DMS114 treated with DMSO at 0.1 percent for 48 hours (cell line): Measurements from ENCODE around the gene PLEKHG1.

ENCODE experiments used
- DNase-seq: peaks from one replicate; lab custom pipeline; 2025; ENCODE audit not compliant: unreplicated experiment; lab: John Stamatoyannopoulos, UW

Gene PLEKHG1

GRCh38 chr6:150599199-150600009 lies at the start of gene PLEKHG1:
PLEKHG1 (plus strand) TSS chr6:150599885; CDS start chr6:150733682, 133,797 bp downstream.
- DNase-seq: no peak

GRCh38 chr6:150550244-150550643 lies 49.4 kb upstream of the PLEKHG1 start:
- no peak for DNase-seq

GRCh38 chr6:150557043-150557599 lies 42.6 kb upstream of the PLEKHG1 start:
- DNase-seq: no peak

DNA sequence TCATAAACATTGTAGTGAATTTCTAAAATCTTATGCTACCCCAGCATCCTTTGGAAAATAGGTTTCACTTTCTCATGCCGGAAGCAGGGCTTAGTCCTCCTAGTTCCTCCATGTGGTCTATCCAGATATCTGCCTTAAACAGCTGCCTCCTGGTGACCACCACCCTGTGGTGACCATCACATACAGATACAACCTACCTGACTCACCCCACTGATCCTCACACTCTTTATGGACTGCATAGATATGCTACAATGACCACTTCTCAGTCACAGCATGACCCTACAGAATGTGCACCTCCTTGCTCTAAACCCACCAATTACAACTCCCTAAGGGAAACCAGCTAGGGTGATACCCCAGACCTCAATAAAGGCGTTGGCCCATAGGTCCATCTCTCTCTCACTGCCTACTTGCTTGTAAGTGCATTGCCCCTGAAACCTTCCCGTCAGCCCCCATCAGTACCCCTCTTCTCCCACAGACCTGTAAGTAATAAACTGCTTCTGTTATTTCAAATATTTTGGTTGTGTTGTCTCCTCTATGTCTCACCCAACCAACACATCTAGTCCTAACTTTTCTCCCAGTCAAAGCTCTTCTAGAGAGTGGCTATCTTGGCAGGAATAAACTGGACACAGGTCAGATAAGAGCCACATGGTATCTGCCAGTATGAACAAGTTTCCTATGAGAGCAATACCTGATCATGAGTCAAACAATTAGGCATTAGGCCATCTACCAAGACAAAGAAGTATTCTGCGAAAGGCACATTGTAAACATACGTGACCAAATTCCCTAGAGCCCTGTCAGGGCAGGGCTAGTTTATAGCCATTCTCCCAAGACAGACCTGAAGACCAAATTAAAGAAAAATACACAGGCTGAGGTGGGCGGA lies 39.4 kb upstream of the PLEKHG1 start:
- no peak for DNase-seq

- DNase-seq: no peak
These were observed 38.8 kb upstream of the PLEKHG1 start for GRCh38 chr6:150560884-150561219.

DNA sequence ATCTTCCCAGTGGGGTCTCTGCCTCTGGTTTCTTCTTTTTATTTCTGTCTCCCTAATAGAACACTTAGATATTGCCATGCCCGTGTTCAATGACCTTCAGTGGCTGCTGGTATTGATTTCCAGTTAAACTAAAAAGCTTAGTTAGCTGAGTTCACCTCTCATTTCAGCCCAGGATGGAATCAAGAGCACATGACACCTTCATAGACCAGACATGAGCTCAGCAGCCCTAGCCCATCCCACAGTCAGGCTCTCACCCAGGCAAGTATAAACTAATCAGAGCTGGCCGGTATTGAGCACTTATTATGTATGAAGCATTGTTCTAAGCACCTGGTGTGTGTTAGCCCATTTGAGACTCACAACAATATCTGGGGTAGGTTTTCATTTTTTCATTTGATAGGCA lies 33.7 kb upstream of the PLEKHG1 start:
- DNase-seq: no peak

- DNase-seq: no peak
These were observed 33.2 kb upstream of the PLEKHG1 start for GRCh38 chr6:150566486-150566885.

DNA sequence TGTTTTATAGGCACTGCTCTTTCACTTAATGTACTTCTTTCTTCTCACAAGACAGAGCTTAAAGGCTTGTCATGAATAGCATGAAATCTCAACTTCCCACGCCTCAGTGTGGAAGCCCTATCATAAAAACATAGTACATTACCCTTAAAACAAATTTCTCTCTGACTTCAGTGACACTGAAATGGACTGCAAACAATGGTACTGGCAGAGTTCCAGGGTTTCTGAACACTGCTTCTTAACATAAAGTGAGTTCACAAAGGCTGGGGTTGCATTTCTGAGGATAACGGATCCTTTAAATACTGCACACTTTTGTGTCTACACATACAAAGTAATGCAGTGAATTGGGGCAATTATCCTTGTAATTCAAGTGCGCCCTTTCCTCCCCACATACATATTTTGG lies 32.3 kb upstream of the PLEKHG1 start:
- no peak for DNase-seq

DNA sequence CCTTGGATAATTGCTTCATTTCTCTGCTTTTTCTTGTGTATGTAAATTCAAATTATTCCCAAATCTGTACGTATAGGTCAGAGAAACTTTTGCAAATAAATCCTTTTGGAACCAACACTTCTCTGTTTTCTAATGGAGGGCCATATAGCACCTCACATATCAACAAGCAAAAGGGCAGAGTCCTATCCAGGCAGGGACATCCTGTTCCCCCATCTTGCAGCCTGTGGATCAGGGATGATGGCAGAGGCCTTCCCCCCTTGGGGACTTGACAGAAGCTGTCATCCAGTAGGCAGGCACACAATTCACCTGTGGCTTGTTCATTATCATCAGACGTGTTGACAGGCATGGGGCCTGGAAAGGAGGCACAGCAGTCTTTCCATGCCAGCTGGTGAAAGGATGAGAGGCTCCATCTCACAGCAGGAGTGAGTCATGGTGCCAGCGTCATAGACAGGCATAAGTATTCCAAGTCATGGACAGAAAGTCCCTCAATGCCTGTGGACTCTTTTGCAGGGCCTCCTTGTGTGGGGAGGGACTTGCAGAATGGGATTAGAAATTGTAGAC lies 31.8 kb upstream of the PLEKHG1 start:
- no peak for DNase-seq

- DNase-seq: no peak
These were observed 31.1 kb upstream of the PLEKHG1 start for GRCh38 chr6:150568560-150568959.

GRCh38 chr6:150569161-150569560 lies 30.5 kb upstream of the PLEKHG1 start:
- no peak for DNase-seq

DNA sequence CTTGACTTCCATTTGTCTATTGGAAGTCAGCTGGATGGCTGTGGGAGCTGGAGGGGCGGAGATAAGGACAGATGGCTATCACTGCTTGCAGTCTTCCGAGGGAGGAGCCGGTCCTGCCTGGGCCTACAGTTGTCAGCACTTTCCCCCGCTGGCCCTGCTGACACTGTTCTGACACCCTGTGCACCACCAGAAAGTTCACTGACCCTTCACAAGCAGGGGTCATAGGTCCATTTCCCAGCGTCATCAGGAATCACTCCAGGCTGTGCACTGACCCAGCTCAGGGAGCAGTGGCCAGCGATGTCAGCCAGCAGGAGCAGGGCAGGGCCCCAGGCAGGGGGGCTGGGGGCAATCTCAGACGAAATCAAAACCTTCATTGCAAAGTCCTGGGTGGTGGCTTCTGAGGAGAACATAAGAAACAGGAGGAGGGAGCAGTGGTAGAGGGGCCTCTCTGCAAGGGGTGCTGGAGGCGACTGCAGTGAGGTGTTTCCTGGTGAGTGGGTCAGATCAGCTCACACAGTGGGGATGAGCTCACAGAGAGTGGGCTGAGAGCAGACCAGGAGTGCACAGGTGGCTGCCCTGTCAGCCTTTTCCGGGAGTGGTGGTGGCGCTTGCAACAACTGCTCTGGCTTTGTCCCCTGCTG lies 26.5 kb upstream of the PLEKHG1 start:
- DNase-seq: no peak

DNA sequence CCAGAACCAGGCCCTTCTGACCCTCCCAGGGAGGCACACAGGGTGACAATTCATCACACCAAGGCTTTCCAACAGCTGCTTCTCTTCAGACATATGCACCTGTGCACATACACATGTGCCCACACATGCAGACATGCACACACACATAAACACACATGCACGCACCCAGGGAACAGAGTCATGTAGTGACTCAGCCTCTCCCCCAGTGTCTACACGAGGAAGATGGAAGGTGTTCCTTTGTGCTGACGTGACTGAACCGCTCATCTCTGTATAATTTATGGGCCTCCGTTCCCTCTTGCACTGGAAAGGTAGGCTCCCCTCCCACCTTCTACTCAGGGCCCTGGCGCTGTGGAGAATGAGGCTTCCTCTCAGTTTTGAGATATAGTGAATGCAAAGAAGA lies 23.8 kb upstream of the PLEKHG1 start:
- DNase-seq: no peak

DNA sequence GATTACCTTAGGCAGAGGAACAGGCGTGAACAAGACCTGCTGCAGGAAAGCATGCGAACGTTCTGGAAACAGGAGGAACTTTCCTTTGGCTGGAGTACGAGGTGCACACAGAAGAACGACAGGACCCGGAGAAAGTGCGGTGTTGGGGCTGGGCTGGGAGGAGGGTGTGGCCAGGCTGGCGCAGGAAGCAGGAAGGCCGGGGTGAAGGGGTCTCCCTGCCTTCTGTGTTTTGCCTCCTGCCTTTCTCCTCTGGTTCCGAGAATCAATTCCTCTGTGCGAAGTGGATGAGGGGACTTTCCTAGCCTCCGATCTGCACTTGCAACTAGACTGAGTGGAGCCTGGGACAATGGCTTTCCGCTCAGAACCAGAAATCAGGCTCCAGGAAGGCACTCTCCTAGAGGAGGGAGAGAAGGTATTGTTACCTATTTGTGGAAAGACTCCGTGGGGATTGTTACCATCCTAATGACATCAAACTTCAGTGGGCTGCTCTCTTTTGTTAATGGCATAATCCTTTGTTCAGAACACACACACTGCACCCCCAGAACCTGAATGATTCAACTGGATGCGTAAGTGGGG lies 22.9 kb upstream of the PLEKHG1 start:
- DNase-seq: no peak

DNA sequence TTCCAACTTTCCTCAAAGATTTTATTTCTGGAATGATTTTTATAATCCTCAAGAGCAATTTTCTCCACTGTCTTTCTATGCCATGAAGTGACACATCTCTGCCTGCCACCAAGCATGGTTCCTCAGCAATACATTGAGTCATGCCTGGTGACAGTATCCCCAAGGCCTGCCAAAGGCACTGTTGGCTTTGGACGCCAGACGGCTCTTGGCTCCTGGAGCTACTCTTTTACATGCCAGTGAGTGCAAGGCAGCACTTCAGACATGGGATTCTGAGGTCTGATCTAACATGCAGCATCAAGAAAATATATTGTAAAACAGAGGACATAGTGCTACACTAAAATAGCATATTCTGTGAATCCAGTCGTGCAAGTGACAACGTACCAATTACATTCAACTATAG lies 20.1 kb upstream of the PLEKHG1 start:
- no peak for DNase-seq

DNA sequence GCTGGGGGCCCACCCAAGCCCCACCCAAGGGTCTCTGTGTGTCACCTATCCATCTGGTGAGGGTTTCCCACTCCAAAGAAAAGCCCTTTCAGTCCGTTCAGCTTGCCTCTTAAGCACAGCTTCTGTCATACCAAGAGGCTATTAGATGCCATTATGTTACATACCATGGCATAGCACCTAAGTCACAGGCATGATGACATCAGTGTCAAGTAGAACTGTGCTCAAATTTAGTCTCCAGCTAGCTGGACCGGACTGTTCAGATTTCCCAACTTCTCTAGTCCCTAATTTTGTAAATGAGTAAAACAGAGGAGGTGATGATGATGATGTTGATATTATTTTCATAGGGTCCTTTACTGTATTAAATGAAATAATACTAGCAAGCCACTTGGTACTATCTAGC lies 19.2 kb upstream of the PLEKHG1 start:
- DNase-seq: no peak

- DNase-seq: no peak
These were observed 15.6 kb upstream of the PLEKHG1 start for GRCh38 chr6:150584065-150584464.

DNA sequence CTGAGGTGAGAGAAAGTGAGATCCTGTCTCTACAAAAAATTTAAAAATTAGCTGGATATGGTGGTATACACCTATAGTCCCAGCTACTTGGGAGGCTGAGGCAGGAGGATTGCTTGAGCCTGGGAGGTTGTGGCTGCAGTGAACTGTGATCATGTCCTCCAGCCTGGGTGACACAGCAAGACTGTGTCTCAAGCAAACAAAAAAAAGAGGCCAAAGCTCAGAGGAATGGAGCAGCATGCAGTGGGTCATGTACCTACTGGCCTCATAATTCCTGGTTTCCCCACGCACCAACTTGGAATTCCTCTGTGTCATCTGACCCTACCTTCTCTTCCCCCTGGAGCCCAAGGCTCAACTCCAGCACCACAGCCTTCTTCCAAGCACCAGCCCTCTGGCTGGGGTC lies 15.1 kb upstream of the PLEKHG1 start:
- no peak for DNase-seq

GRCh38 chr6:150586850-150587359 lies 12.8 kb upstream of the PLEKHG1 start:
- no peak for DNase-seq

DNA sequence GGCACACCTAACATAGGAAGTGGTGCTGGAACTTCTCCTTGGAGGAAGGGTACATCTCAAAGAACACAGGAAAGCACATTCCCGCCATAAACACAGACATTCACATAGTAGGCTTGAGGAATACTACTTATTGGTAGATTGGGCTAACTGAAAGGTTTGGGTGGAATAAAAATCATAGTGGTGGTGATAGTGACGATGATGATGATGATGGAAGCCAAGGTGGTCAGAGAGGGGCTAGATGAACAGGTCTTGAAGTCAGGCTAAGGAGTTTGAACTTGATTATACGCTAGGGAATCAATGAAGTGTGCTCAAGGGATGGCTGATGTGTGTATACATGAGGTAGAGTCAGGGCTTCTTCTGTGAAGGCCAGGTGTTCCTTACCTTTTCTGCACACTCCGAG lies 12.0 kb upstream of the PLEKHG1 start:
- DNase-seq: no peak
